Activated naive CD4-positive, alpha-beta T cell treated with anti-CD3 and anti-CD28 coated beads, Interleukin-2, amount 50 U/mL, for 16 hours (primary cell): ENCODE results near the gene VGLL2.
"Not testable (repeated sequence)": the region's sequence is repeated elsewhere in the genome, so short reads cannot be mapped to it uniquely, and the experiment has no call there.

Source experiments
- DNase-seq: peaks from one replicate; pipeline ENCODE4 v3.0.0-alpha.2; 2020

Gene VGLL2

DNA sequence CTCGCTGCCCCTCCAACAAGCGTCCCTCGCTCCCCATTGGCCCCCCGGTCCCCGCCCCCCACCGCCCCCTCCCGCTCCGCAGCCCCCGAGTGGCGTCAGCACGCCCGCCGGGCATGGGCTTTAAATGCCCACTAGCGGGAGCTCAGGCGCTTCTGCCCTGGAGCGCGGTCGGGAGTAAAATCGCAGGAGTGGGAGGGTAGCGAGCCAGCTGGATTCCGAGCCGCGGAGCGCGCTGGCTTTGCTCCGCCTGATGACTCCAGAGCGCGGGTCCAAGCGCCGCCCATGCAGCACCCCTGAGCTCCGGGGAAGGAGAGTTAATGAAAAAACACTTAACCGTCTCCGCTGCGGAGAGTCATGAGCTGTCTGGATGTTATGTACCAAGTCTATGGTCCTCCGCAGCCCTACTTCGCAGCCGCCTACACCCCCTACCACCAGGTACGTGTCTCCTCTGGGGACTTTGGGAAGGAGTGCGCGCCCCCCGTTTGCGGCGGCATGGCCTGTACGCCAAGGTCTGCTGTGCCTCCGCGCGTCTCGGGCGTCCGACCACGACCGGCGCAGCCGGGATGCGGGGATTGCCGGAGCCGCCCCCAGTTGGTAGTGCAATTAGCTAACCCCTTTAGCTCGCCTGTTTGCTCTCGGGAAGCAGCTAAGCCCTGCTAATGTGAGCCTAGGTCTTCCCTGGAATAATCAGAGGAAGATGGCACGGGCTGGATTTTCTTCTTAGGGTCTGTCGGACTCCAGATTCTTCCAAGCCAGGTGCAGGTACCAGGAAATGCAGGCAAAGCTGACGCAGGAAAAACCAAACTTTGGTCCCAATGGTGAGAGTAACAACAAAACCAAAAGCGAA lies at the start of gene VGLL2:
Gene VGLL2, plus strand, starts transcription at position 149 of the 847 bp plus-strand sequence. Its CDS starts 206 bp downstream, at position 355.
- no peak for DNase-seq

- DNase-seq: no peak
Observed at GRCh38 chr6:117222861-117223260, 42.5 kb upstream of the VGLL2 start.

DNA sequence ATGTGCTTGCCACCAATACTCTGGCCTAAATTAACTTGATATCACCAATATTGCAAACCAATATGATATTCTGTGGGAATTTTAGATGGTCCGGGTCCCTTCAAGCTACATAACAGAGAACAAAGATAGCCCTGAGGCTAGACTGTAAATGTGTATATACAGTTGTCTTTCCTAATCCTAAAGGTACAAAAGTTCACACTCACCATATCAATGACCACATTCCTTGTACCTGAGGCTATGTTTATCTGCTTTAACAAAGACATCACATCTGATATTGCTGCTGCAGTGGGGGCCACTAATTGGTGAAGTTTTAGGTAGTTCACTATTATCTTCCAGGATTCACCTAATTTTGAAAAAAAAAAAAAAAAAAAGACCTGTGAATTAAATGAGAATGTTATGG lies 38.6 kb upstream of the VGLL2 start:
- DNase-seq: no peak

DNA sequence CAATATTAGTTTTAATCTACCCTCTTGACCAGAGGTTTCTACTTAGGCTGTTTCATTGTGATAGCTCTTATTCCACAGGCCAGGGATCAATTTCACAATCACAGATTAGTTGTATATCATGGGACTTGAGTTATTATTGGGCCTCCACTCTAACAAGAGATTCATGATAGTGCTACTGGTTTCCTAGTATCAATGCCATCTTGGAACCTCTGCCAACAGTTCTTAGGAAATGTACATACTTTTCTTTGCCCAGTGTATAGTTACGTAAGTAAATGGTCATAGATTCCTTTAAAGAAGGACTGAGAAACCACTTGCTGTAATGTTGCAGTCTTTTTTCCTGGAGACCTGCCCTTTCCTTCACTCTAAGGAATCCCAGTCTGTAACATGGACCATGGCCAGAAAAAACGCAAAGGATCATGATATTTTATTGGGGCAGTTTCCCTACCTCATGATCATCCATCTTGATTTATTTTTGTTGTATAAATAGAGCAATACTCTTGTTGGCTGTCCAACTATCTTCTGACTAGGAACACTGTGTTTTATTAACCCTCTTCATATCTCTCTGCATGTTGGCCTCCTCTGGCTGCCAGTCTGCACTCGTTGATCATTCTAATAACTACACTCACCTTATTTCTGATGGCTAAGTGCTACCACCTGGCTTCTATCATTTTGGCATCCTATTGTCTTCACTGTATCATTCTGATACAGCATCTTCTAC lies 38.0 kb upstream of the VGLL2 start:
- DNase-seq: no peak

GRCh38 chr6:117228202-117228601 lies 37.2 kb upstream of the VGLL2 start:
- no peak for DNase-seq

DNA sequence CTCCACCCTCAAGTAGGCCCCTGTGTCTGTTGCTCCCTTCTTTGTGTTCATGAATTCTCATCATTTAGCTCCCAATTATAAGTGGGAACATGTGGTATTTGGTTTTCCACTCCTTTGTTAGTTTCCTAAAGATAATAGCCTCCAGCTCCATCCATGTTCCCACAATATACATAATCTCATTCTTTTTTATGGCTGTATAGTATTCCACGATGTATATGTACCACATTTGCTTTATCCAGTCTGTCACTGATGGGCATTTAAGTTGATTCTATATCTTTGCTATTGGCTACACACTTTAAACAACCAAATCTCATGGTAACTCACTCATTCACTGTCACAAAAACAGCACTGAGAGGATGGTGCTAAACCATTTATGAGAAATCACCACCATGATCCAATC lies 35.5 kb upstream of the VGLL2 start:
- DNase-seq: no peak

- DNase-seq: no peak
Observed at GRCh38 chr6:117231466-117231865, 33.9 kb upstream of the VGLL2 start.

- no peak for DNase-seq
Observed at GRCh38 chr6:117232196-117232595, 33.2 kb upstream of the VGLL2 start.

DNA sequence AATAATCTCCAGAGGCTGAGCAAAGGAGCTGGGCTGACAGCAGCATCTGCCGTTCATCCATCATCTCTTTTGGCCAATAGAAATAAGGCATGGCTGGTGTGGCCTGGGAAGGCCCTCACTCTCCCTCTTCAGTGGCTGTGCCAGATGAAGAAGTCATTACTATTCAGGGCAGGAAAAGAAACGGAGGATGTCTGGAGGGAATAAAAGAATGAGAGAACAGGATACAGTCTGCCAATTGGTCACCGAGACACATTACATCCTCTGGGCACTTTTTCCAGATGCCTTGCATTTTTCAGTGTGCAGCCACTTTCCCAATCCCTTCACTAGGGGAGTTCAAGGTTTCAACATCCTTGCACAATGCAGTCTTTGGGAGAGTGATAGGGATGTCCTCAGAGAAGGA lies 32.2 kb upstream of the VGLL2 start:
- no peak for DNase-seq

DNA sequence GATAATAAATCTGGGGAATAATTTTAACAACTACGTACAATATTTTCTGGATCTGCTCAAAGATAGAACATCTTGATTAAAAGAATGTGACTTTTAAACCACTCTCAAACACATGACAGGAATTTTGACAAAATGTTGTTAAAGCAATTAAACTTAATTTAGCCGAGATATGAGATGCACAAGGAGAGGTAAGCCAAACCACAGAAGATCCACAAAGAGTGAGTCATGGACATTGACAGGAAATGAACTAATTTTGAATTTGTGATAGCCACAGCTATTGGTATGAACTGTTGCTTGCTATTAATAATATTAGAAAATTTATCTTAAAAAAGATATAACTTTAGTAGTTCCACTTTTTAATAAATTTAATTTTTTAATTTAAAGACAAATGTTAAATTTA lies 27.8 kb upstream of the VGLL2 start:
- no peak for DNase-seq

DNA sequence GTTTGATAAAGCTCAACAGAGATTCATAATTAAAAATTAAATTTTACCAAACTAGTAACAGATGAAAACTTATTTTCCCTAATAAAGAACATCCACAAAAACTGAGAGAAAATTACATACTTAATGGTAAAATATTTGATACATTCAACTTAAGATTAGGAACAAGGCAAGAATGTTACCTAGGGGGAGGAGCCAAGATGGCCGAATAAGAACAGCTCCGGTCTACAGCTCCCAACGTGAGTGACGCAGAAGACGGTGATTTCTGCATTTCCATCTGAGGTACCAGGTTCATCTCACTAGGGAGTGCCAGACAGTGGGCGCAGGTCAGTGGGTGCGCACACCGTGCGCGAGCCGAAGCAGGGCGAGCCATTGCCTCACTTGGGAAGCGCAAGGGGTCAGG lies 20.8 kb upstream of the VGLL2 start:
- DNase-seq: not testable (repeated sequence)

DNA sequence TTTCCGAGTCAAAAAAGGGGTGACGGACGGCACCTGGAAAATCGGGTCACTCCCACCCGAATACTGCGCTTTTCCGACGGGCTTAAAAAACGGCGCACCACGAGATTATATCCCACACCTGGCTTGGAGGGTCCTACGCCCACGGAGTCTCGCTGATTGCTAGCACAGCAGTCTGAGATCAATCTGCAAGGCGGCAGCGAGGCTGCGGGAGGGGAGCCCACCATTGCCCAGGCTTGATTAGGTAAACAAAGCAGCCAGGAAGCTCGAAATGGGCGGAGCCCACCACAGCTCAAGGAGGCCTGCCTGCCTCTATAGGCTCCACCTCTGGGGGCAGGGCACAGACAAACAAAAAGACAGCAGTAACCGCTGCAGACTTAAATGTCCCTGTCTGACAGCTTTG lies 20.4 kb upstream of the VGLL2 start:
- DNase-seq: not testable (repeated sequence)

DNA sequence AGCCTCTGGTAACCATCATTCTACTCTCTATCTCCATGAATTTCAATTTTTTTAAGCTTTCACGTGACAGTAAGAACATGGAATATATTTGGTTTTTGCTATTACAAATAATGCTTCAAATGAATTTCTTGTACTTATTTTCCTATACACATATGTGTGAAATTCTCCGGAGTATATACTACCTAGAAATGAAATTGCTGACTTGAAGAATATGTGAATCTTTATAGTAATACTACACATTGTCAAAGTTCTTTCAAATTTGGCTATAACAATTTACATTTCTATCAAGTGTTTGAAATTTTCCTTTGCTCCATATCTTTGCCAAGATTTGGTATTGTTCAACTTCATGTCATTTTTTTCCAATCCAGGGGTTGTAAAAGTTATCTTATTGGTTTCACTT lies 11.6 kb upstream of the VGLL2 start:
- DNase-seq: no peak

DNA sequence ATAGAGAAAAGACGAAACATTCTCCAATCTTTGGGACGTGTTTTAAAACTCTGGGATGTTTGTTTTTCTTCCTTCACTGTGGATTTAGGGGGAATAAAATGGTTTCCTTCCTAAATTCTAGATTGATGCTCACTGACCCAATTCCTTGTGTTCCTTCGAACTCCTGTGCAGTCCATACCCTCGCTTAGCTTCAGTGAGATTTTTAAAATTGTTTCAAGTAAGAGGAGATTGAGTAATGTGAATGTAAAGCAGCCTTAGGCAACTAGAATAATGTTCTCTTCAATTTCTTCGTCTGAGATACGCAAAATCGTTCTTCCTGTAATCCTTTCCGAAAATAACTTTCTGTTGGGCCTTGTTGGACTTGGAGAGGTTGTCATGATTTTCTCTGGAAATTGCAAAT lies 2.6 kb upstream of the VGLL2 start:
- DNase-seq: no peak

GRCh38 chr6:117263353-117263927 lies 1.9 kb upstream of the VGLL2 start:
- DNase-seq: no peak

DNA sequence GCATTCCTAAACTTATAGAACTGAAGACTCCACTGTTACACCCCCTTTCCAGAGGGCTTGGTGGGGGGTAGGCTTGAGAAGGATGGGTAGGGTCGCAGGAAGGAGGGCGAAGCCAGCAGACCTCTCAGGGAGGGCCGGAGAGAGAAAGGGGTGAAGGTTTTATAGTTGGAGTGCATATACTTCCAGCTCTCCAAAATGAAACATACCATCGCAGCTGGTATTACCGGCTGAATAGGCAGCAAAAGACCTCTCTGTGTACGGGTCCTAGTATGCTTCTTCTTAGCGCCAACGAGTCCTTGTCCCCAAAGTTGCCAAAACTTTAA lies 1.0 kb upstream of the VGLL2 start:
- no peak for DNase-seq

DNA sequence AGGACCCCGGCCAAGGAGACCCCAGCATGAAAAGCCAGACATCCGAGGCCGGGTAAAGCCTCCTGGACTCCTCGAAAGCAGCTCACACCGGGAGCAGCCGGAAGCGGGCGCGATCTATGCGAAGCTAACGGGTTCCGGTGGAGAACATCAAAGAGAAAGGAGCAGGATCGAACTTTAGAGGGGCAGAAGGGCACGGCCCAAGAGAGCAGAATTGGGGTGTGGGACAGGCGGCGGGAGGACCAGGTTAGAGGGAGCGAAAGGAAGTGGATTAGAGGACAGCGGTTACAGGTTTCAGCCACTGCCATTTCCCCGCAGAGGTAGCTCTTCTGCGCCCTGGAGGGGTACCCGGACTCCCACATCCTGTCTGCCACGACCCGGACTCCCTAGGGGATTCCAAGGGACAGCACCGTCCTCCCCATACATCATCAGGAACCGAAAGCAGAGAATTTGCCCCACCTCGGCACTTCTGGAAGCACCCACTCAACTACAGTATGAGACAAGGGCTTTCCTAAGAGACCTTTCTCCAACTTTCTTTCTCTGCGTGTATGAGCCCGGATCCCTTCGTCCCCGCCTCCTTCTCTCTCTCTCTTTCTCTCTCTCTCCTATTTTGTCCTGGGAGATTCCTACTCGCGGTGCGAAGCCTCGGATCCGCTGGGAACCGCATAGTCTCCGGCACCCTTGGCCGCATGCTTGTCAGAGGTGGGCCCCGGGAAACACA lies 507 bp upstream of the VGLL2 start:
- DNase-seq: no peak

DNA sequence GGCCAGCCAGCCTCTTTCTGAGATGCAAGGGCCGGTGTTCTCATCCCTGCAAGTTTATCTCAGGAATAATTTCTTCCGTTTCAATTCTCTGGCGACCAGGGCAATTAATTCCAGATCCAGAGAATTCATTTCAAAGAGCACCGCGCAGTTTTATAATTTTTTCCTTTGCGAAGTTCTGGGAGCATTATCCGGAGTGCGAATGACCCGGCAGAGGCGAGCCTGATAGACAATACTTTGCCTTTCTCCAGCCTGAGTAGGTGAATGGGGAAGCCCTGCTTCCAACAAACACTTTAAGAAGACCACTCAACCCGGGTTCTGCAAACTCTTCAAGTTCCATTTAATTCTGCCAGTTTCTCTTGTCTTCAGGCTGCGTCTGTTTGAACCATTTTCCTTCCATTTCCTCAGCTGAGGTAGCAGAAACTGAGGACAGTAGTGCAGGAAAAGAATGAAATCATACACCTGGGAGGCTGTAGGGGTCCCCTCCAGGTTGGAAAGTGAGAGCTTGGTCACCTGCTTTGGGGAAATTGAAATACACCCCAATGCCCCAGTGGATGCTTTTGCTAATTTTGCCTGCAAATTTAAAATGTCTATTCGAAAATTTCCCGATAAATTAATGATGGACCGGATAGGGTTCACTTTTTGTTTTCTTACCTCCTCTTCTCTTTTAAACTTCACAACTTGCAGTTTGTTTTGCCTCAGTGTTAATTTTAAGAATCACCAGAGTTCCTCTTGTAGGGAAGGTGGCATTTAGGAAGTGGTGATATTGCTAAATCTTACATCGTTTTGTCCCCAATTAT lies 1.1 kb downstream of the VGLL2 start:
- DNase-seq: no peak

GRCh38 chr6:117267054-117267347 lies 1.6 kb downstream of the VGLL2 start:
- DNase-seq: no peak

- no peak for DNase-seq
Observed at GRCh38 chr6:117267766-117268534, 2.6 kb downstream of the VGLL2 start.

DNA sequence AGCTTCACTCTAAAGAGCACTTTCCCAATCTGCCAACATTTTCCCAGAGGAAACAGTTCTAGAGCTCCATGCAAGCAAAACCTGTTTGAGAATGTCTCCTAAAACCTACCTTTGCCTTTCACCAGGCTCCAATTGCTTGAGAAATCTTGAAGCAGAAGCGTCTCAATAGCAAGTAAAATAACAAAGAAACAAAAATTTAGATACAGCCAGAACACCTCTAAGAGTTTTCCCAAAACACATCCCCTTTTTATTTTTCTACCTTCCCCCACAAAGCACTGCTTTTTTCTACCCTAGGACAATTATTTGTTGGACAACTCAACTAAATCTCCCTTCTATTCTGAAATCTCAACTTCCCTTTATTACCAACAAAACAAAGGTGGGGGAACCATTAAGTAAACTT lies 3.6 kb downstream of the VGLL2 start:
- DNase-seq: no peak

- no peak for DNase-seq
Observed at GRCh38 chr6:117269638-117270054, 4.3 kb downstream of the VGLL2 start.
